ENCODE data around the gene KLHL26.
"Not testable (repeated sequence)": the region's sequence is repeated elsewhere in the genome, so short reads cannot be mapped to it uniquely, and the experiment has no call there.

KLHL26 gene

DNA sequence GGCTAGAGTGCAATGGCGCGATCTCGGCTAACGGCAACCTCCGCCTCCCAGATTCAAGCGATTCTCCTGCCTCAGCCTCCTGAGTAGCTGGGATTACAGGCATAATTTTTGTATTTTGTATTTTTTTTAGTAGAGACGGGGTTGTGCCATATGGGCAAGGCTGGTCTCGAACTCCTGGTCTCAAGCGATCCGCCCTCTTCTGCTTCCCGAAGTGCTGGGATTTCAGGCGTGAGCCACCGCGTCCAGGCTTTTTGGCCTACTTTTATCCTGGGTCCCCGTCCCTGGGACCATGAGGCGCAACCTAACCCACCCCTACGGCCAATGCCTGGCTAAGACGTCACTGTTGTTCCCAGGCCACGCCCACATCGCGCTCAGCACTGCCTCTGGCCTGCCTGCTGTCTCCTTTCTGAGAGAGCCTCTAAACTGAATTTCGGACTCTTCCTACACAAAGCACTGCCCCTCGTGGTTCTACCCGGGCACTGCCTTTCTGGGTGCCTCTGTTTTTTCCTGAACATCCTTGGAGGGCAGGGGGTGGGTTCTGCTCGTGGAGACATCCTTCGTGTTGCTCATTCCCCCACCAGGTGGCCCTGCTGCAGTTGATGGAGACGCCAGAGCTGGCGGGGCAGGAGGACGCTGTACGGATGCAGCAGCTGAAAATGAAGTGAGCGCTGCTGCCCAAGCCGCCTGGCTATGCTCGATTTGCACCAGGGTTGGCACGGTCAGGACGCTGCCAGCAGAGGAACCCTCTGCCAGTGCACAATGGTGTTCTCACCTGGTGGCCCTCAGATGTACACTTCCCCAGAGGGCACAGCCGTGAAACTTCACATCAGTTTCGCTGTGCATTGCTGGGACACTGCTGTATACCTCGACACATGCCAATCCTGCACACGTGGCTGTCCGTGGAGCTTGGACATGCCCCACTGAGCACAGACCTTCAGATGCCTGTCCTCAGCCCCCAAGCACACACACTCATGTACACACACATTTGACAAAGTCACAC is 46.3 kb upstream of the KLHL26 start:
- no peak for DNase-seq (ENCODE audit: low read depth)
- H3K4me3 ChIP-seq (ENCODE audit: control insufficient read depth, low read depth, low read length): no peak overlapping the region; the same call in 1 of the 2 replicates
- TF ChIP-seq, protein P1, sequence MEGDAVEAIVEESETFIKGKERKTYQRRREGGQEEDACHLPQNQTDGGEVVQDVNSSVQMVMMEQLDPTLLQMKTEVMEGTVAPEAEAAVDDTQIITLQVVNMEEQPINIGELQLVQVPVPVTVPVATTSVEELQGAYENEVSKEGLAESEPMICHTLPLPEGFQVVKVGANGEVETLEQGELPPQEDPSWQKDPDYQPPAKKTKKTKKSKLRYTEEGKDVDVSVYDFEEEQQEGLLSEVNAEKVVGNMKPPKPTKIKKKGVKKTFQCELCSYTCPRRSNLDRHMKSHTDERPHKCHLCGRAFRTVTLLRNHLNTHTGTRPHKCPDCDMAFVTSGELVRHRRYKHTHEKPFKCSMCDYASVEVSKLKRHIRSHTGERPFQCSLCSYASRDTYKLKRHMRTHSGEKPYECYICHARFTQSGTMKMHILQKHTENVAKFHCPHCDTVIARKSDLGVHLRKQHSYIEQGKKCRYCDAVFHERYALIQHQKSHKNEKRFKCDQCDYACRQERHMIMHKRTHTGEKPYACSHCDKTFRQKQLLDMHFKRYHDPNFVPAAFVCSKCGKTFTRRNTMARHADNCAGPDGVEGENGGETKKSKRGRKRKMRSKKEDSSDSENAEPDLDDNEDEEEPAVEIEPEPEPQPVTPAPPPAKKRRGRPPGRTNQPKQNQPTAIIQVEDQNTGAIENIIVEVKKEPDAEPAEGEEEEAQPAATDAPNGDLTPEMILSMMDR (IDR thresholded peaks at IDR 0.05; ENCODE audit: control insufficient read depth, insufficient read depth, low read depth, low read length, missing control alignments): peak; percentile 38

DNA sequence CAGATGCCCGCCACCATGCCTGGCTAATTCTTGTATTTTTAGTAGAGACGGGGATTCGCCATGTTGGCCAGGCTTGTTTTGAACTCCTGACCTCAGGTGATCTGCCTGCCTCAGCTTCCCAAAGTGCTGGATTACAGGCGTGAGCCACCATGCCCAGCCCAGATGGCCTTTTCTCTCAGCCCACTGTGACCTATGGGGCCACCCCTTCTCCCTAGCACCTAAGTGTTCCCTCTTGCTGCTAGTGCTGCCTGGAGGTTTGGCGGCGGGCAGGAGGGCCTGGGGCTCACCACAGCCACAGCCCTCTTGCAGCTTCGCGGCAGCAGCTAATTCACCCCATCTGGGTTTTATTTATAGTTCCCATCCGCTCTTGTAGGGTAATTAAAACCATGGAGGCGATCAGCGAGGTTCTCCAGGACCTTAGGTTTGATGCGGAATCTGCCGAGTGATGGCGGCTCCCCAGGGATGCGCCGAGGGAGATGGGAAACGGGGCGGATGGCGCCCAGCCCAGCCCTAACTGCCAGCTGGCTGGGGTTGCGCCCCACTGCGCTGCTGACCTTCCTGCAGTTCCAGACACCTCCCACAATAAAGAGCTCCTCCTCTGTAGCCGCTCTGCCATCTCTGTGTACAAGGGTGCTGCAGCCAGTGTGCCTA is 45.0 kb upstream of the KLHL26 start:
- TF ChIP-seq, protein P1 (IDR thresholded peaks at IDR 0.05; ENCODE audit: control insufficient read depth, insufficient read depth, low read depth, low read length, missing control alignments): no peak
- peak; percentile 27 for DNase-seq (ENCODE audit: low read depth)
- no peak overlapping the region for H3K4me3 ChIP-seq (ENCODE audit: control insufficient read depth, low read depth, low read length)

DNA sequence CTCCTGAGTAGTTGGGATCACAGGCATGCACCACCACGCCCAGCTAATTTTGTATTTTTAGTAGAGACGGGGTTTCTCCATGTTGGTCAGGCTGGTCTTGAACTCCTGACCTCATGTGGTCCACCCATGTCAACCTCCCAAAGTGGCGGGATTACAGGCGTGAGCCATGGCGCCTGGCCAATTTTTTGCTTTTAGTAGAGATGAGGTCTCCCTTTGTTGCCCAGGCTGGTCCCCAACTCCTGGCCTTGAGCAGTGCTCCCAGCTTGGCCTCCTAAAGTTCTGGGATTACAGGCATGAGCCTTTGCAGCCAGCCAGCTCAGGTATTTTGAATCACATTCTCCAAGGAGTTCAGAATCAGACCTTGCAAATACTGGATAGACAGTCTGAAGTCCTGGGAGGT is 44.1 kb upstream of the KLHL26 start:
- DNase-seq (ENCODE audit: low read depth); H3K4me3 ChIP-seq (ENCODE audit: control insufficient read depth, low read depth, low read length): not testable (repeated sequence)

DNA sequence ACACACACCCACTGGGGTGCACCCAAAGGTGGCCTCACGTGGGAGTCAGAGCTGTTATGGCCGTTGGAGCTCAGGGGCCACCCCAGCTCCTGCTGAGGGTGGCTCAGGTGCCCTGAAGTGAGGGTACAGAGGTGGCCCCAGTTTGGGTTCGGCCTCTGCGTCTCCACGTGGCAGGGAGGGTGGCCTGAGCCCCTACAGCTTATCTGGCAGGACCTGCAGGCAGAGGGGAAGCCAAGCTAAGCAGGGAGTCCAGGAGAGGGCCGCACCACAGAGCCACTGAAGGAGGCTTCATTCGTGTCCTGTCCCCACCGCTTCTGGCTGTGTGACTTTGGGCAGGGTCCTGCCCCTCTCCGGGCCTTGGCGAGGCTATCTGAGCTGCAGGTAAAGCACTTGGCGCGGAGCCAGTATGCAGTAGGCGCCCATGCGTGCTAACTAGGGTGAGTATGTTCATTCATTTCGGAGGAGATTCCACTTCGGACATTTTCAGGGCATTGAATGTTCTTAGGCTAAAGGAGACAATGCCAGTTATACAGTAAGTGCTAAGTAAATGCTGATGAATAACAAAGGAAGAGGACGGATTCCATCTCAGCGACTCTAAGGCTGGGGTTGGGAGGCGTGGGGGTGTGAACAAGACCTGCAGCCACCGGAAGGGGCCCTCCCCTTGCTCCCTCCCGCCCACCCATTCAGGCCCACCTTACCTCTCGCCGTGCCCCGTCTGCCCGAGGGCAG is 43.3 kb upstream of the KLHL26 start:
- TF ChIP-seq, protein P1 (IDR thresholded peaks at IDR 0.05; ENCODE audit: control insufficient read depth, insufficient read depth, low read depth, low read length, missing control alignments): no peak
- peak overlapping the region; percentile 30 for H3K4me3 ChIP-seq (ENCODE audit: control insufficient read depth, low read depth, low read length)
- no peak for DNase-seq (ENCODE audit: low read depth)

DNA sequence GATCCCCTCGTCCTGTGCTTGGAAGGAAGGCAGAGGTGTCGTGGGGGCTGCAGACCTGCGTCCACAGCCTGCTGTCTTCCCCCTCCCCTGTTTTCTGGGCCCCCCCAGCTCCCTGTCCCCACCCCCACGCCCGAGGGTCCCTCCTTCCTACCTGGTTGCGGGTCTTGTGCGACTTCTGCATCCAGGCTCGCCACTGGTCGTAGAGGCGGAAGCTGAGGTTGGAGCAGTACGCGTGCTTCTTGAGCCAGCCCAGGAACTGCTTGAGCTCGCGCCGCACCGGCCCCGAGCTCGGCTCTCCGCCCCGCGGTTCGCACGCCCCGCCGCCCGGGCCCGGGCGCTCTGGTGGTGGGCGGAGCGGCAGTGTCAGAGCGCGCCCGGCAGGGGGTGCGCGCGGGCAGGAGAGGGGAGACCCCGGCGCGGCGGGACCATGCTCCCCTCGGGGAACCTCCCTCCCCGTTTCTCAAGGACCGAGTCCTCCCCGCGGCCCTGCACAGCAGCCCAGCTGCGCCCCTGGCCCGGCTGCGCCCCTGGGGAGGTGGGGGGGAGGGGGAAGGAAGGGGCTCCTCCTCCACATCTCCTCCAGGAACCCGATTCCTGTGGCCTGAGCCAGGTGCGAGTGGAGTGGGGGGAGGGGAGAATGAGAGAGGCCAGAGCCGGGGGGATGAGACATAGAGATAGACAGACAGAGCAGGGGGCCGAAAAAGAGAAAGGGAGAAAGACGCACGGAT is 42.6 kb upstream of the KLHL26 start:
- TF ChIP-seq, protein P1 (IDR thresholded peaks at IDR 0.05; ENCODE audit: control insufficient read depth, insufficient read depth, low read depth, low read length, missing control alignments): peak; percentile 53
- H3K4me3 ChIP-seq (ENCODE audit: control insufficient read depth, low read depth, low read length): peak overlapping the region; percentile 50
- no peak for DNase-seq (ENCODE audit: low read depth)

DNA sequence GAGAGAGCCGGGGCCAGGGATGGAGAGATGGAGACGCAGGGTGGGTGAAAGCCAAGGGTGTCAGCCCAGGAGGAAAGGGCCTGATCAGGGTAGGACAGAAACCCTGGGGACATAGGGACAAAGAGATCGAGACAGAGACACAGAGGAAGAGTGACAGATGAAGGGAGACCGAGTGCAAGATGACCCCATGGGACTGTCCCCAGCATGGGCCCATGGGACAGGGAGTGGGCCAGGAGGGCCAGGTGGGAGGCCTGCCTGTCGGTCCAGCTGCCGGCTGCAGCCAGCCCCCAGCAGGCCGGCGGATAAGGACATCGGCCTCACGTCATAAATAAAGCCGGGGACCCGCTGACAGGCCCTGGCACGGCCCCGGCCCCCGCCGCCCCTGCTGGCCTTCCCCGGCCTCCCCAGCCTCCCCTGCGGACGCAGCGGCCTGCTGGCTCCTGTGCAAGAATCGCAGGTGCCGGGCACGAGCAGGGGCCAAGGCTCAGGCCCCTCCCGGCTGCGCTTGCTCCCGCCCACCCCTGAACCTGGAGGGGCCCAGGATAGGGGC is 41.9 kb upstream of the KLHL26 start:
- no peak for DNase-seq (ENCODE audit: low read depth)
- TF ChIP-seq, protein P1 (IDR thresholded peaks at IDR 0.05; ENCODE audit: control insufficient read depth, insufficient read depth, low read depth, low read length, missing control alignments): no peak
- peak overlapping the region; percentile 50 for H3K4me3 ChIP-seq (ENCODE audit: control insufficient read depth, low read depth, low read length)
